B cell (primary cell): Measurements from ENCODE around the gene C19orf44. TPM values are rescaled to one million over a fixed set of nuclear protein-coding genes. Genes with fewer than 3 reads are reported as not detected.

Experiments
- ATAC-seq: fragments of 200-7000 bp; cut with Tn5 transposase; one replicate; pipeline ENCODE4 v1.10.0; 2021; ENCODE audit warnings: low read depth, mild to moderate bottlenecking, moderate number of reproducible peaks, moderate library complexity
- CTCF ChIA-PET: fragments of 350-600 bp; sonication (Branson Sonifier 250); formaldehyde crosslinking; loops from one replicate; lab custom pipeline; 2021; ENCODE audit warnings: antibody characterized with exemption, inconsistent platforms; lab: Charles Lee
- POLR2A ChIA-PET: fragments of 350-600 bp; sonication (Branson Sonifier 250); formaldehyde crosslinking; loops from one replicate; lab custom pipeline; 2021; ENCODE audit warnings: antibody characterized with exemption; lab: Charles Lee
- DNase-seq: peaks from one replicate; pipeline ENCODE4 v3.0.0; 2013
- H2AFZ ChIP-seq: 2 replicates; pipeline ENCODE4 v1.6.1; 2012; ENCODE audit warnings: mild to moderate bottlenecking, low read depth, low read length; ENCODE audit not compliant: insufficient read depth, poor library complexity, severe bottlenecking
- H3K27ac ChIP-seq, 2 donors: 1 replicate in 1 of 2; 2 replicates in 1 of 2; pipeline ENCODE4 v1.5.1; 2012 to 2013; ENCODE audit warnings: low read length in 2 of 2, mild to moderate bottlenecking in 2 of 2, moderate library complexity in 1 of 2
- H3K27me3 ChIP-seq, 4 experiments: fragments of 200-600 bp in 1 of 4; sonication (generic) in 1 of 4; replicated peaks in 1 of 4; 1 replicate in 2 of 4; 2 replicates in 2 of 4; pipeline versions ENCODE4 v1.6.1 to v1.7.0; 2013 to 2016; ENCODE audit warnings: low read length in 3 of 4, mild to moderate bottlenecking in 2 of 4, mixed read lengths in 1 of 4, moderate library complexity in 1 of 4; ENCODE audit not compliant: insufficient read depth in 4 of 4, control insufficient read depth in 3 of 4; ENCODE audit errors: control extremely low read depth in 1 of 4
- H3K36me3 ChIP-seq, 2 experiments: replicated peaks in 1 of 2; 1 replicate in 1 of 2; 2 replicates in 1 of 2; pipeline versions ENCODE4 v1.6.1 to v1.7.1; 2013; ENCODE audit warnings: low read length in 1 of 2; ENCODE audit not compliant: insufficient read depth in 2 of 2, control insufficient read depth in 1 of 2; ENCODE audit errors: control extremely low read depth in 1 of 2, extremely low read depth in 1 of 2
- H3K4me1 ChIP-seq, 2 donors: fragments of 200-600 bp in 1 of 2; sonication (generic) in 1 of 2; 1 replicate in 1 of 2; 2 replicates in 1 of 2; pipeline versions ENCODE4 v1.5.1 to v1.6.1; 2013 to 2017; ENCODE audit warnings: low read length in 2 of 2; ENCODE audit not compliant: control insufficient read depth in 2 of 2, insufficient read depth in 2 of 2
- H3K4me2 ChIP-seq: replicated peaks from 2 replicates; pipeline ENCODE3; 2012; ENCODE audit warnings: mild to moderate bottlenecking, low read depth, low read length; ENCODE audit not compliant: poor library complexity, severe bottlenecking
- H3K4me3 ChIP-seq, 5 experiments: fragments of 200-600 bp in 1 of 5; sonication (generic) in 1 of 5; 1 replicate in 3 of 5; 2 replicates in 2 of 5; pipeline versions ENCODE4 v1.5.1 to v1.7.0; 2011 to 2016; ENCODE audit warnings: low read length in 4 of 5, mild to moderate bottlenecking in 4 of 5, low read depth in 2 of 5, control low read depth in 1 of 5, moderate library complexity in 1 of 5; ENCODE audit not compliant: insufficient read depth in 1 of 5; ENCODE audit errors: control extremely low read depth in 1 of 5, extremely low read depth in 1 of 5
- H3K79me2 ChIP-seq: fragments of 200-600 bp; sonication (generic); one replicate; pipeline ENCODE4 v1.6.0; 2016; ENCODE audit warnings: low read length; ENCODE audit not compliant: control insufficient read depth, insufficient read depth
- H3K9ac ChIP-seq: fragments of 200-600 bp; sonication (generic); 2 replicates; pipeline ENCODE4 v1.6.1; 2017; ENCODE audit warnings: mild to moderate bottlenecking, low read length, moderate library complexity
- H3K9me3 ChIP-seq, 3 donors: one replicate each; pipeline versions ENCODE4 v1.6.1 to v1.7.1; 2013; ENCODE audit warnings: low read length in 2 of 3; ENCODE audit not compliant: control insufficient read depth in 2 of 3, insufficient read depth in 1 of 3; ENCODE audit errors: control extremely low read depth in 1 of 3
- H4K20me1 ChIP-seq: 2 replicates; pipeline ENCODE4 v1.6.0; 2012; ENCODE audit warnings: mild to moderate bottlenecking, low read length; ENCODE audit not compliant: insufficient read depth, control insufficient read depth, poor library complexity, severe bottlenecking
- H3K27ac Mint-ChIP-seq: one replicate; pipeline ENCODE4 v1.8.0; 2021; ENCODE audit warnings: mixed read lengths
- H3K27me3 Mint-ChIP-seq: one replicate; pipeline ENCODE4 v1.8.0; 2021; ENCODE audit warnings: mixed read lengths
- H3K4me1 Mint-ChIP-seq: one replicate; pipeline ENCODE4 v1.8.0; 2021; ENCODE audit warnings: mixed read lengths
- H3K4me3 Mint-ChIP-seq: one replicate; pipeline ENCODE4 v1.8.0; 2021; ENCODE audit warnings: mixed read lengths
- H3K9me3 Mint-ChIP-seq: one replicate; pipeline ENCODE4 v1.8.0; 2022; ENCODE audit warnings: mixed read lengths; ENCODE audit not compliant: insufficient read depth
- EZH2 ChIP-seq: IDR thresholded peaks from 2 replicates; pipeline ENCODE4 v1.6.1; 2012; ENCODE audit warnings: borderline replicate concordance, low read depth, mild to moderate bottlenecking, moderate library complexity, low read length; ENCODE audit not compliant: insufficient read depth, poor library complexity, severe bottlenecking
- WGBS: methylation state at CpG from one replicate; pipeline ENCODE4 v1.1.5; 2013; ENCODE audit warnings: missing lambda C conversion rate; ENCODE audit not compliant: insufficient coverage; 5-methylcytosine and 5-hydroxymethylcytosine counted together
- intact Hi-C: fragments of 100-400 bp; cut with micrococcal nuclease; formaldehyde crosslinking; loops from one replicate; pipeline ENCODE4 v1.10.0; 2022
- polyA plus RNA-seq: library from polyadenylated mRNA; depleted of rRNA; stranded (reverse); fragments of >200 nt; gene quantifications from 2 replicates; pipeline ENCODE4 v1.2.3, GENCODE V29; 2012
- total RNA-seq, 2 donors: library from RNA; stranded (reverse); fragments of 120-200 nt in 1 of 2; gene quantifications; 1 replicate in 1 of 2; 2 replicates in 1 of 2; pipeline versions ENCODE4 v1.2.3 to v1.2.4, GENCODE V29; 2013 to 2022
- TF ChIP-seq, protein P1 (sequence below): fragments of 200-600 bp; IDR thresholded peaks from one replicate; pipeline ENCODE4 v1.8.0; 2022; ENCODE audit warnings: antibody characterized with exemption, mild to moderate bottlenecking

Gene C19orf44
- total and polyA plus RNA-seq, 2 donors (not counting 1 experiment from before 2014, with no cell fraction given) = 4.9 to 8.4 TPM

DNA sequence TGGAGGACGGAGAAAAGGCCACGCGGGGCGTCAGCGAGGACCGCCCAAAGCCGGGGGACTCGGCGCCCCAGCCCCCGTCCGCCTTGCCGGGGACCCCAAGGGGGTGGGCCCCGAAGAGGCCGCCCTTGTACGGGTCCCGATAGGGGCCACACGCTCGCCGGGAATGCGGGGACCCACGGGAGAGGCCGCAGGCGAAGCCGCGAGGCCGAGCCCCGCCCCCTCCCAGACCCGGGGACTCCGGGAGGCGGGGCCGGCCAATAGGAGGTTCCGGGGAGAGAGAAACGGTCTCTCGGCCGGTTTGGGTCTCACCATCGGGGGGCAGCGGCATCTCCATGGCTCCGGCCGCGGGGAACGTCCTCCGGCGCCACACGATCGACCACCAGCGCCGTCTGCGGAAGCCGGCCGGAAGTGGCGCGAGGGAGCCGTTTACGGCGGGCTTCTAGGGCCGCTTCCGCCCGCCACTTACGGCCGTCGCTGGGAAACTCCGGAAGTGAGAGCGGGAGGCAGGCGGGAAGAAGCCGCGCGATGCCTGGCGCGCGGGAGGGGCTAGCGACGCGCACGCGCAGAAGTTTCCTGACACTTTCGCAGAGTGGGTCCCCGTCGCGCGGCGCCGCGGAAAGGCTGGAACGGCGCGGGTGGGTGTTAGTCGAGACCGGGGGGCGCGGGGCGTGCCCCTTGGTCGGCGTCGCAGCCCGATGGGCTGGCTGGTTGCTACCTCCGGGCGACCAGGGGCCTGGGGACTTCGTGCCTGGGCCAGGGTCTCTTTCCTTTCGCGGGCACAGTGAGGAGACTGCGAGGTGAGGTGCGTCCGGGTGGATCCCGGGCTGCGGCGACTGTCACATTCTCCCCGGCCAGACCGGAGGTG lies 46.1 kb downstream of the C19orf44 start, which contains the start of gene CHERP:
Gene CHERP (minus strand): TSS at position 393 of the 865 bp plus-strand sequence. CDS start 59 bp downstream, at position 334.
- H3K27ac Mint-ChIP-seq = peak within 1 kb of the TSS; percentile 89
- ATAC-seq = peak; percentile 81
- H3K4me1 Mint-ChIP-seq = peaks cover 55% of the 10 kb centered on the region
- Histone ChIP-seq H3K4me1 (peaks cover 29 to 52% of the 10 kb centered on the region in 2 donors), H3K4me2 (peak within 1 kb of the TSS; percentile 79), H3K27ac (peak within 1 kb of the TSS; percentile 61 to 77), H3K36me3 (peaks cover 0 to 20% of the 10 kb centered on the region in 2 experiments), H3K79me2 (peaks cover 91% of the 10 kb centered on the region), H3K27me3 (no peaks in the 10 kb centered on the region), H3K4me3 (peak within 1 kb of the TSS; percentile 76 to 90 (median 88)), H2AFZ (peak within 1 kb of the TSS; percentile 90), H3K9ac (peak within 1 kb of the TSS; percentile 80), H3K9me3 (no peaks in the 10 kb centered on the region), H4K20me1 (peaks cover 51% of the 10 kb centered on the region)
- intact Hi-C loops = loop anchor here (1.0 to 5.0 kb wide), 8 partner anchors 30 to 345 kb away; partner anchors contain the start of genes AP1M1, C19orf44, CALR3 and MED26
- WGBS = under 1% methylated on average over 108 of the region's 108 CpGs
- no peaks in the 10 kb centered on the region for H3K9me3 Mint-ChIP-seq
- DNase-seq = peak; percentile 97
- ChIA-PET CTCF (interaction anchor here (1.0 kb wide), 1 partner anchor 46 kb away, joined by 4 read pairs; no protein-coding TSS in a partner anchor), POLR2A (interaction anchor here (0.6 to 1.6 kb wide), 7 partner anchors 42 to 170 kb away, joined by 3 to 8 read pairs (median 4); partner anchors contain the start of genes SMIM7 and TMEM38A)
- no peaks in the 10 kb centered on the region for H3K27me3 Mint-ChIP-seq
- TF ChIP-seq, protein P1, sequence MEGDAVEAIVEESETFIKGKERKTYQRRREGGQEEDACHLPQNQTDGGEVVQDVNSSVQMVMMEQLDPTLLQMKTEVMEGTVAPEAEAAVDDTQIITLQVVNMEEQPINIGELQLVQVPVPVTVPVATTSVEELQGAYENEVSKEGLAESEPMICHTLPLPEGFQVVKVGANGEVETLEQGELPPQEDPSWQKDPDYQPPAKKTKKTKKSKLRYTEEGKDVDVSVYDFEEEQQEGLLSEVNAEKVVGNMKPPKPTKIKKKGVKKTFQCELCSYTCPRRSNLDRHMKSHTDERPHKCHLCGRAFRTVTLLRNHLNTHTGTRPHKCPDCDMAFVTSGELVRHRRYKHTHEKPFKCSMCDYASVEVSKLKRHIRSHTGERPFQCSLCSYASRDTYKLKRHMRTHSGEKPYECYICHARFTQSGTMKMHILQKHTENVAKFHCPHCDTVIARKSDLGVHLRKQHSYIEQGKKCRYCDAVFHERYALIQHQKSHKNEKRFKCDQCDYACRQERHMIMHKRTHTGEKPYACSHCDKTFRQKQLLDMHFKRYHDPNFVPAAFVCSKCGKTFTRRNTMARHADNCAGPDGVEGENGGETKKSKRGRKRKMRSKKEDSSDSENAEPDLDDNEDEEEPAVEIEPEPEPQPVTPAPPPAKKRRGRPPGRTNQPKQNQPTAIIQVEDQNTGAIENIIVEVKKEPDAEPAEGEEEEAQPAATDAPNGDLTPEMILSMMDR = no peak
- no peak for TF ChIP-seq EZH2
- peak within 1 kb of the TSS; percentile 91 for H3K4me3 Mint-ChIP-seq
